ENCODE measurements around the gene C4orf51. TPM values are rescaled to one million over a fixed set of nuclear protein-coding genes. Genes with fewer than 3 reads are reported as not detected.

The C4orf51 gene
- total and polyA plus RNA-seq, 2 of the 8 experiments (the other 6 are each of a cell fraction or from before 2014, with no cell fraction given) = 0.54 TPM; not detected in 1

DNA sequence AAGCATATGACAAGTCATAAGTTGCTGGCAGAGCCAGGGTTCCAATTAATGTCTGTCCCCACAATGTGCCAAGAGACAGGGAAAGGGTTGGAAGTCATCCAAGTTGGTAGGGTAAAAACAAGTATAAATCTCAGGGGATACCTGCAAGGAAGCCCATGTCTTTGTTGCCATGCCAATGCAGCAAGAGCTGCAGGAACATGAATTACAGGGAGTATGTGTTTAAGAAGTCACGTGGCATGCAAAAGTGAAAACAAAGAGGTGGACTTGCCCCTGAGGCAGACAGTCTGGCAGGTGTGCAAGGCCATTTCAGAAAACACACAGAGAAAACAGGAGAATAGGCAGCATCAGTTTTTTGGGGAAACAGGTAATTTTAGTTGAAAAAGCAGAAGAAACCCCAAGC, 29.4 kb downstream of the C4orf51 start:
- no peak overlapping the region for H3K14ac ChIP-seq (ENCODE audit: insufficient read length)
- no peak overlapping the region for H3K56ac ChIP-seq (replicated peaks; ENCODE audit: insufficient read length, low read depth, low read length)
- POLR2A ChIA-PET (ENCODE audit: partially characterized antibody) = no interaction called here
- no peaks in the 10 kb centered on the region for H3K27me3 ChIP-seq (replicated peaks in 1 of 4; ENCODE audit: control insufficient read depth in 3 of 4, extremely low read depth in 1 of 4, insufficient read depth in 3 of 4, low read length in 3 of 4)
- no peaks in the 10 kb centered on the region for H3K23me2 ChIP-seq (ENCODE audit: low read depth, low read length)
- H3K36me3 ChIP-seq (ENCODE audit: control insufficient read depth in 2 of 4, insufficient read depth in 4 of 4, low read length in 3 of 4) = no peaks in the 10 kb centered on the region
- H3K18ac ChIP-seq (ENCODE audit: extremely low read depth, low read length) = no peak overlapping the region
- H2AK5ac ChIP-seq (ENCODE audit: low read depth, low read length) = no peak overlapping the region
- CTCF ChIA-PET (ENCODE audit: partially characterized antibody) = interaction anchor here (0.6 kb wide), 1 partner anchor 1336 kb away, joined by 3 read pairs; no protein-coding TSS in a partner anchor
- H3K4me2 ChIP-seq (ENCODE audit: insufficient read depth in 1 of 2, low read depth in 2 of 2, low read length in 2 of 2) = no peak overlapping the region
- no peak overlapping the region for H2BK15ac ChIP-seq (ENCODE audit: low read length)
- DNase-seq (ENCODE audit: low read depth in 1 of 2, low spot score in 2 of 2) (no peak), FAIRE-seq (no peak)
- no peak overlapping the region for H2BK20ac ChIP-seq (ENCODE audit: low read length)
- no peak overlapping the region for H4K5ac ChIP-seq (ENCODE audit: insufficient read length, low read depth, low read length)
- no peaks in the 10 kb centered on the region for H4K20me1 ChIP-seq (replicated peaks in 1 of 2; ENCODE audit: control insufficient read depth in 1 of 2, insufficient read depth in 2 of 2, low read length in 2 of 2)
- no peaks in the 10 kb centered on the region for H3K79me1 ChIP-seq (ENCODE audit: low read depth, low read length)
- H2BK12ac ChIP-seq (ENCODE audit: low read depth, low read length) = no peak overlapping the region
- H3K4me1 ChIP-seq (replicated peaks in 1 of 4; ENCODE audit: control insufficient read depth in 3 of 4, insufficient read depth in 4 of 4, low read length in 3 of 4) = peaks cover 0 to 9% (median 5%) of the 10 kb centered on the region in 4 experiments; a peak in 5 of 7 replicates
- no peak overlapping the region for H2AFZ ChIP-seq (ENCODE audit: low read length)
- H3K9me3 ChIP-seq (ENCODE audit: insufficient read depth in 2 of 2, low read depth in 1 of 2, low read length in 1 of 2) = no peaks in the 10 kb centered on the region
- no peak overlapping the region for H3K23ac ChIP-seq (ENCODE audit: insufficient read length)
- no peak overlapping the region for H4K8ac ChIP-seq (ENCODE audit: extremely low read depth, insufficient read depth, low read length)
- H3K4ac ChIP-seq (replicated peaks; ENCODE audit: insufficient read length, low read depth, low read length) = no peak overlapping the region
- H4K91ac ChIP-seq (replicated peaks; ENCODE audit: insufficient read length, low read length) = no peak overlapping the region
- H3K9ac ChIP-seq (replicated peaks in 1 of 4; ENCODE audit: extremely low read depth in 1 of 4, low read depth in 3 of 4, low read length in 3 of 4) = no peak overlapping the region
- H2BK120ac ChIP-seq (replicated peaks; ENCODE audit: low read depth, low read length) = no peak overlapping the region
- 89% methylated on average over 1 of the region's 1 CpG; no CpG with 5 or more reads in 1 of the 2 experiments for WGBS, 2 experiments (ENCODE audit: extremely low coverage in 1 of 2, insufficient coverage in 1 of 2, insufficient read length in 1 of 2, insufficient replicate concordance in 2 of 2, low coverage in 1 of 2, low lambda C conversion rate in 2 of 2, missing lambda C conversion rate in 1 of 2)
- no peak overlapping the region for H3K27ac ChIP-seq (ENCODE audit: low read depth, low read length)
- no peaks in the 10 kb centered on the region for H3K79me2 ChIP-seq (ENCODE audit: control insufficient read depth in 1 of 2, insufficient read depth in 2 of 2, low read length in 2 of 2)
- H3K4me3 ChIP-seq (ENCODE audit: extremely low read depth in 1 of 4, insufficient read depth in 2 of 4, low read depth in 3 of 4, low read length in 4 of 4) = no peak overlapping the region
- no peak overlapping the region for H2BK5ac ChIP-seq (ENCODE audit: low read depth, low read length)
- TF ChIP-seq MAFK (IDR thresholded peaks at IDR 0.05; ENCODE audit: low read depth, low read length) (no peak), POLR2AphosphoS5 (IDR thresholded peaks at IDR 0.05; ENCODE audit: low read depth, low read length) (no peak), HDAC2 (IDR thresholded peaks at IDR 0.05; ENCODE audit: borderline replicate concordance in 1 of 2, low read depth in 2 of 2, low read length in 2 of 2) (no peak)

Measured in H1 (cell line).